ENCODE data around the gene NAA60.

DNA sequence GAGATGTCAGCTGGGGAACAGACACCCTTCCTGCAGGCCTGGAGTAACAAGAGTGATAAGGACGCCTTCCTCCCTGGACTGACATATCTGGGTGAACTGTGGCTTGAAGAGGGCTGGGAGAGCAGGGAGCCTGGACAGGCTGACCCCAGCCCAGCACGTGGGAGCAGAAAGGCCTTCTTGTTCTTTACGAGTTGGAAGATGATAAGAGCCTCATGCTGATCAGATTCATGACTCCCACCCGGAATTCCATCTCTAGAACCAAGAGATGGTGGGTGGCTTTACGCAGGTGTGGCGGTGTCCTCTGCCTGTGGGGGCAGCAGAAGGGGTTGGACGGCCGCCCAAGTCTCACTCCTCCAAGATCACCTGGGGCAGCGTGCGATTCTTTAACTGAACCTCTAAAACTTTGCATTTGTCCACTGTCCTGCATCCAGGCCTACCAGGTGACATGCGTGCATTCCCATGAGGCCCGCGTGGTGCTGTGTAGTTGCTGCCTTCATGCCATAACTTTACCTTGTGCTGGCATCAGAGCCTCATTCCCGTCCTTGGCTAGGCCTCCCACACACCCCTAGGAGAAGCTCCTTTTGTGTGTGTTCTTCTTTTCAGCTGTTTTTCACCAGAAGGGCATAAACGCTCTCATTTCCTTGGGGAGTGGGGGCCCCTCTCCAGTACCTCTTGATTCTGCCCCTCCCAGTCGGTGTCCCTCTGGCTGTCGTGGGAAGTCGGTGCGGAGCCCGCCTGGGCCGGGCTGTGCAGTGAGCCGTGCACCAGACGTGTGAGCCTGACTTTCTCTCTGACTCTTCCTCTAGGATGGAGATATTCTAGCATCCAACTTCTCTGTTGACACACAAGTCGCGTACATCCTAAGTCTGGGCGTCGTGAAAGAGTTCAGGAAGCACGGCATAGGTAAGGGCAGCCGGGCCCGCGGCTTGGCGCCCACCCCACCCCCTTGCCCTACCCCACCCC, 38.5 kb downstream of the NAA60 start:
- TF ChIP-seq, protein P1, sequence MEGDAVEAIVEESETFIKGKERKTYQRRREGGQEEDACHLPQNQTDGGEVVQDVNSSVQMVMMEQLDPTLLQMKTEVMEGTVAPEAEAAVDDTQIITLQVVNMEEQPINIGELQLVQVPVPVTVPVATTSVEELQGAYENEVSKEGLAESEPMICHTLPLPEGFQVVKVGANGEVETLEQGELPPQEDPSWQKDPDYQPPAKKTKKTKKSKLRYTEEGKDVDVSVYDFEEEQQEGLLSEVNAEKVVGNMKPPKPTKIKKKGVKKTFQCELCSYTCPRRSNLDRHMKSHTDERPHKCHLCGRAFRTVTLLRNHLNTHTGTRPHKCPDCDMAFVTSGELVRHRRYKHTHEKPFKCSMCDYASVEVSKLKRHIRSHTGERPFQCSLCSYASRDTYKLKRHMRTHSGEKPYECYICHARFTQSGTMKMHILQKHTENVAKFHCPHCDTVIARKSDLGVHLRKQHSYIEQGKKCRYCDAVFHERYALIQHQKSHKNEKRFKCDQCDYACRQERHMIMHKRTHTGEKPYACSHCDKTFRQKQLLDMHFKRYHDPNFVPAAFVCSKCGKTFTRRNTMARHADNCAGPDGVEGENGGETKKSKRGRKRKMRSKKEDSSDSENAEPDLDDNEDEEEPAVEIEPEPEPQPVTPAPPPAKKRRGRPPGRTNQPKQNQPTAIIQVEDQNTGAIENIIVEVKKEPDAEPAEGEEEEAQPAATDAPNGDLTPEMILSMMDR (conservative IDR thresholded peaks at IDR 0.05 in 1 of 2, IDR thresholded peaks at IDR 0.05 in 1 of 2; ENCODE audit: extremely low read depth in 1 of 2, insufficient read depth in 1 of 2, low read depth in 1 of 2, low read length in 2 of 2): no peak
- TF ChIP-seq EZH2 (IDR thresholded peaks at IDR 0.05; ENCODE audit: borderline replicate concordance, low read length): no peak
